ENCODE results near the gene RAB11FIP3.
"Not testable (repeated sequence)": the region's sequence is repeated elsewhere in the genome, so short reads cannot be mapped to it uniquely, and the experiment has no call there.

The RAB11FIP3 gene

DNA sequence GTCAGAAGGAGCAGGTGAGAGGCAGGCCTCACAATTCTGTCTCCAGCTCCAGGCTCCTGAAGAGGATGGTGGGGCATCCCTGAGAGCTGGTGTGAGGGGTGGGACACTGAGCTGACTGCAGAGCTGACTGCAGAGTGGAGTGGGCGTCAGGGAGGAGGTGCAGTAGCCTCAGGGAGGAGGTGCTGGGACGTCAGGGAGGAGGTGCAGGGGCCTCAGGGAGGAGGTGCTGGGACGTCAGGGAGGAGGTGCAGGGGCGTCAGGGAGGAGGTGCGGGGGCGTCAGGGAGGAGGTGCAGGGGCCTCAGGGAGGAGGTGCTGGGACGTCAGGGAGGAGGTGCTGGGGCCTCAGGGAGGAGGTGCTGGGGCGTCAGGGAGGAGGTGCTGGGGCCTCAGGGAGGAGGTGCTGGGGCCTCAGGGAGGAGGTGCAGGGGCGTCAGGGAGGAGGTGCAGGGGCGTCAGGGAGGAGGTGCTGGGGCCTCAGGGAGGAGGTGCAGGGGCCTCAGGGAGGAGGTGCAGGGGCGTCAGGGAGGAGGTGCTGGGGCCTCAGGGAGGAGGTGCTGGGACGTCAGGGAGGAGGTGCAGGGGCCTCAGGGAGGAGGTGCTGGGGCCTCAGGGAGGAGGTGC lies 41.9 kb downstream of the RAB11FIP3 start:
- DNase-seq (ENCODE audit: low read depth) = not testable (repeated sequence)

DNA sequence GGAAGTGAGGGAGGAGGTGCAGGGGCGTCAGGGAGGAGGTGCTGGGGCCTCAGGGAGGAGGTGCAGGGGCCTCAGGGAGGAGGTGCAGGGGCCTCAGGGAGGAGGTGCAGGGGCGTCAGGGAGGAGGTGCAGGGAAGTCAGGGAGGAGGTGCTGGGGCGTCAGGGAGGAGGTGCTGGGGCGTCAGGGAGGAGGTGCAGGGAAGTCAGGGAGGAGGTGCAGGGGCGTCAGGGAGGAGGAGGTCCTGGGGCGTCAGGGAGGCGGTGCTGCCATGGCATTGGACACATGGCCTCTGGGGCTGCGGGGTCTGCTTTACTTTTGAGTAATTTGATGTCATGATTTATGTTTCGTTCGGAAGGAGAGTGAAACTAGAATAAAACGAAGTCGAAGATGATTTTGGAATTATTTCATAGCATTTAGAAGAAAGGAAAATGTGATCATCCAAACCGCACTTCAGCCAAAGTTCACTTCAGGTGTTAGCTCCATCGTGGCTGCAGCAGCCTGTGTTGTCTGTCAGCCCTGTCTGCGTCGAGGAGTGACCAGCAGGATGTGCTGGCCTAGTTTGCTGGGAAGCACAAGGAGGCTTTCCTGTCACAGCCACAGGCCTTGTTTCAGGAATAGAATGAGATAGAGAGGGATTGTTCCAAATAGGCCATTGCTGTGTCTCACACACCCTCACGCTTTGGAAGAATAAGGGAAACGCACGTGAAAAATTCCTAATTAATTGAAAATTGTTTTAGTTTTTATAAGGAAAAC lies 42.8 kb downstream of the RAB11FIP3 start:
- DNase-seq (ENCODE audit: low read depth) = no peak

DNA sequence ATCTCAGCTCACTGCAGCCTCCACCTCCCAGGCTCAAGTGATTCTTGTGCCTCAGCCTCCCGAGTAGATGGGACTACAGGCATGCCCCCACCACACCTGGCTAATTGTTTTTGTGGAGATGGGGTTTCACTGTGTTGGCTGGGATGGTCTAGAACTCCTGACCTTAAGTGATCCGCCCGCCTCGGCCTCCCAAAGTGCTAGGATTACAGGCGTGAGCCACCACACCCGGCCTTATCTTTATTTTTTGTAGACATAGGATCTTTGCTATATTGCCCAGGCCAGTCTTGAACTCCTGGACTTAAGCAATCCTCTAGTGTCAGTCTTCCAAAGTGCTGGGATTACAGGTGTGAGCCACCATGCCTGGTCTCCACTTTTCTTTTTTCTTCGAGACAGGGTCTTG lies 44.0 kb downstream of the RAB11FIP3 start:
- not testable (repeated sequence) for DNase-seq (ENCODE audit: low read depth)

DNA sequence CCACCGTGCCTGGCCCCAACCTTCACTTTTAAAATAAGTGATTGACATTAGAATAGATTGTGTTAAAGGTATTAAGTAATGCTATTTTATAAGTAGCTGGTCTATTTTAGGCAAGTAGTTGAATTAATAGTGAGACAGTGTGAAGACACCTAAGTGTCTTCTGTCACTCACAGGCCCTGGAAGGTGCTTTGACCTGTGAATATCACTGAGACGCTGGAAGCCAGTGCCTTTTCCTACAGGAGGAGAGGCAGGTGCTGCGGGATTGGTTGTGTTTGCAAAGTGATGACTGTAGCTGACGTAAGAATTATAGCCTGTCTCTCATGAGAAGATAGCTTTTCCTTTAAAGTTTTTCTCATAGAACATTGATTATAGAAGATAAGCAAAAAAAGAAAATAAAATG lies 45.0 kb downstream of the RAB11FIP3 start:
- no peak for DNase-seq (ENCODE audit: low read depth)

DNA sequence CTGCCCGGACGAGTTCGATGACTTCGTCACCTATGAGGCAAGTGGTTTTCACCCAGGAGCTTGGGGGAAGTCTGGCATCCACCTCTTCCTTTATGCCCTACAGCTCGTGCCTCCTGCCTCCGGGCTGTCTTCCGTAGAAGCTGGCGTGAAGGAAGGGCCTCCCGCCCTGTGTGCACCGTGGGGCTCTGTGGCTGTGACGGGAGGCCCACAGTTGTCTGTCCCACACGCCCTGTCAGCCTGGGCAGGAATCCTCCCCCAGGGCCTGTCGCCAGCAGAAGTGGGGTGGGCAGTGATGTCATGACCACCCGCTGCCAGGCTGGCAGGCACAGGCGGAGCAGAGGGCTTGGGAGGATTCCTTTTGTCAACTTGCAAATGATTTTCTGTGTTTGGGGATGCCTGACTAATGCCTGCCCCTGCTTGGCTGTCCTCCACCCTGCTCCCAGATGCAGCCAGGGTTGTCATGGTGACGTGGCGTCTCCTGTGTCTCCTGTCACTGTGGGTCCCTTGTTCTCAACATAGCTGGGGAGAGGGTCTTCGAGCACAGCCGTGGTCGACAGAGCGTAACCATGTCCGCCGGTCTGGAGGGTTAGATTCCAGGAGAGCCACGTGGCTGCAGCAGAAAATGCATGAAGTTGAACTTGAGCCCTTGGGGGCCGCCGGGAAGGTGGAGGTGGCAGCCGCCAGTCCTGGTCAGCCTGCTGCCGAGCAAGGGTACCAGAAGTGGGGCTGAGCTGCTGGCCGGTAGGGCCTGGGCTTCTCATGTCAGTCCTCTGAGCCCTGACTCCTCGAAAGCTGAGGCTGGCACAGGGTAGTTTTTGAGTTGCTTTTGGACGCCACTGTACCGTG lies 46.1 kb downstream of the RAB11FIP3 start:
- no peak for DNase-seq (ENCODE audit: low read depth)

DNA sequence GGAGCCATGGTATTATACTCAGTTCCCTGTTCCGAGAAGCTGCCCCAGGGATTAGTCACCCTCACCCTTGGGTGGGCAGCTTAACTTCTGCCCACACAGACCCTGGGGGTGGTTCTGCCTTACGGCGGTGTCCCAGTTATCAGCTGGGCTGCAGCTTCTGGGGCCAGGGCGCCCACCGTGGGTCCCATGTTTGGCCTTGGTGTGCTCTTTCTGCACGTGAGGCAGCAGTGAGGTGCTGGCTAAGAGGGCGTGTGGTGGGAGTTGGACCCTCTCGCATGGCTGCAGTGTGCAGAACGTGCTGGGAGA lies 46.7 kb downstream of the RAB11FIP3 start:
- no peak for DNase-seq (ENCODE audit: low read depth)

DNA sequence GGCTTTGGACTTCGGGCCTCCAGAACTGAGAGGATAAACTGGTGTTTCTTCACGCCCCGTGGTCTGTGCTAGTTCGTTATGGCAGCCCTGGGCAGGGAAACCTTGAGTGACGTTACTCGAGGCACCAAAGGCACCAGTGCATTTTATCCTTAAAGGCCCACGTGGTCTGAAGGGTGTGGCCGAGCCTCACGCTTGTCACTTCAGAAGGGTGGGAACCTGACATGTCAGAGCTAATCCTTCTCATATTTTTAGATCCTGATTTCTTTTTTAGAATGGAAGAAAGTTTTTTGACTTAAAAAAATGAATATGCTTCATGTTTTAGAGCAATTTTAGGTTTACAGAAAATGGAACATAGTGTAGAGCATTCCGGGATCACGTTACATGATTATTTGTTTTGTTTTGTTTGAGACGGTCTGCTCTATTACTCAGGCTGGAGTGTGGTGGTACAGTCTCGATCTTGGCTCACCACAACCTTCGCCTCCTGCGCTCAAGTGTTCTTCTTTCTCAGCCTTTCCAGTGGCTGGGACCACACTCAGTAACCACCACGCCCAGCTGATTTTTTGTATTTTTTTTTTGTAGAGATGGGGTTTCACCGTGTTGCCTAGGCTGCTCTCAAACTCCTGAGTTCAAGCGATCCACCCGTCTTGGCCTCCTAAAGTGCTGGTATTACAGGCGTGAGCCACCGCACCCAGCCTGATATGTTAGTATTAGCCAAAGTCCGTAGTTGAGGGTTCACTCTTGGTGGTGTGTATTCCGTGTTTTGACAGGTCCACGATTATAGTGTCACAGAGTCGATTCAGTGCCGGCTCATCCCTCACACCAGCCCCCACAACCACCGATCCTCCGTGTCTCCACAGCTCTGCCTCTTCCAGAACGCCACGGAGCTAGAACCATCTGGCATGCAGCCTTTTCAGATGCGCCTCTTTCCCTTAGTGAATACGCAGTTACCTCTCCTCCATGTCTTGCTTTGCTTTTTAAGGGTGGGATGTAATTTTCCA lies 47.9 kb downstream of the RAB11FIP3 start:
- no peak for DNase-seq (ENCODE audit: low read depth)

DNA sequence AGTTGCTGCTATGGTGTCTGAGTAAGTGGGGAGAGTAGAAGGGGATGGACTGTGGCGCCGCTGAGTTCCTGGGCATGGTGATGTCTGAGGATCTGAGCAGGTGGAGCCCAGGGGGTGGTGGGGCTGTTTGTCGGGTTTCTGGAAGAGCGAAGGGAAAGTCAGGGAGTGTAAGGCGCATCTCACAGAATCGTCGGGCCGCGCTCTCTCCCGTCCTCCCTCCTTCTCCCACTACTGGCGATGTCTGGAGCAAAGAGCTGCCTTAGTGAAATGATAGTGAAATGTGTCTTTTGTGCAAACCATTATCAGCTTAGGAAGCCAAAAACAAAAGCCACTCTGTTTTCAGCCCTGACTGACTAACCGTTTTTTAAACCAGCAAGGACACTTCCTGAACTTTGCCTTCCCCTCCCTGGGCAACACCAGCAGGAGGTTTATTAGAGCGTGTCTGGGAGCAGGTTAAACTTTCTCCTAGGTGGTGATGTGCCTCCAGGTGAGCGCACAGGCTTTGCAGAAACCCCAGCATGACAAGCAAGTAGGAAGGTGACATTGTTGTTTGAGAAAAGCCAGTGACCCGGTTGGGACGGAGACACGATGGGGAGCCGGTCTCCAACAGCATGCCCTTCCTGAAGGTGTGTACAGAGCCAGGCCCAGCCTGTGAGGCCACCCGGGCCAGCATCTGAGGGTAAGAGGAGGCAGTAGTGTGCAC lies 49.1 kb downstream of the RAB11FIP3 start:
- no peak for DNase-seq (ENCODE audit: low read depth)

DNA sequence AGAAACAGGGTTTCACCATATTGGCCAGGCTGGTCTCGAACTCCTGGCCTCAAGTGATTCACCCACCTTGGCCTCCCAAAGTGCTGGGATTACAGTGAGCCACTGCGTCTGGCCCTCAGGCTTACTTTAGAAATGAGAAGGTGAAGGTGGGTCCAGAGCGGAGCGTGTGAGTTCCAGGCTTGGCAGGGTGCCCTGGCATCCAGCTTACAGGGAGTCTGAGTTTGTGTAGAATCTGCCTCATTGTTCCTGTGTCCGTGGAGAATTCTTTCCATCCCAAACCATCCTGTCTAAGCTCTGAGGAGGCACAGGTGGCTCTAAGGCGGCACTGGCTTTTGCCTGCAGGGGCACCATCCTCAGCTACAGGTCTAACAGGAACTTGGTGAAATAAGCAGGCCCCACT lies 50.6 kb downstream of the RAB11FIP3 start:
- no peak for DNase-seq (ENCODE audit: low read depth)

DNA sequence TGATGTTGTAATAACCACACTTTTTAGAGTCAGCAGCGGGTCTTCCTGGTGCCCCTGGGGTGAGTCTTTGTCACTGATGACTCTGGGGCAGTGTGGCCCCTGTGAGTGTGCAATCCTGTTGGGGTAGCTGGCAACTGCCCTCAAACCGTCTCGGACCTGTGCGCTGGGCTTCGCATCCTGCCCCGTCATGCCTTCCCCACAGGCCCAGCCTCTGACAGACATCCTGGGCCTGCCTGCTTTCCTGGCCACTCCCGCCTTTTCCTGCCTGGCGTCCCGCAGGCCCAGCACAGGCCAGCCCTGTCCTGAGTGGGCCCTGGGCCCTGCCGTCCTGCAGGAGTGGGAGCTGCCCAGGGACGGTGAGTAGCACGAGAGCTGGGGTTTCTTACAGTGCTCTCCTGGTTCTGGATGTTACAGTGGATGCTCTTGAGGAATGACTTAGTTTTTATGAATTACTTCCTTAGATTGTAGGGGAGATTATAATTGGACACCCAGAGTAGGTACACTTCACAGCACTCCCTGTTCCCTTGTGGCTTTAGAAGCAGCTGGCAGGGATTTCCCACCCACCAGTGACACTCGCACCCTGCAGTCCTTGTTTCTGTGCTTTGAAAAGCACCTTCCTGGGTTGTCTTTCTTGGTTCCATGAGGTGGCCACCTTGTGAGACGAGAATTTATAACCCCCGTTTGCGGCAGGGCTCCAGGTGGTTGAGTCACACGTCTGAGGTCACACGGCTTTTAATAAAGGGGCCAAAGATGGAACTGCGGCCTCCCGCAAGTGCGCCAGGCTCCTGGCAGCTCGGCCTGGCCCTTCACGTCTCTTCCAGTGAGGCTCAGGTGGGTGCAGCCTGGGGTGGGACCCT lies 52.1 kb downstream of the RAB11FIP3 start:
- no peak for DNase-seq (ENCODE audit: low read depth)

DNA sequence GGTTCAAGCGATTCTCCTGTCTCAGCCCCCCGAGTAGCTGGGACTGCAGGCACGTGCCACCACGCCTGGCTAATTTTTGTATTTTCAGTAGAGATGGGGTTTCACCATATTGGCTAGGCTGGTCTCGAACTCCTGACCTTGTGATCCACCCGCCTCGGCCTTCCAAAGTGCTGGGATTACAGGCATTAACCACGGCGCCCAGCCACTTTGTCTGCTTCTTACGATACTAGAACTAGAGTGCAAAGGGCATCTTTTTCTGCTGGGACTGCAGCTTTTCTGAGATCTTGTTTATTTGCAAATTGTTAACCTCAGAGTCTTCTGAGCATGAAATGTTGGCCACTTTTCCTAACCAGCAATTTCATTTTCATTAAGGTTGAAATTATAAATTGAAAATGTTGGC lies 52.8 kb downstream of the RAB11FIP3 start:
- DNase-seq (ENCODE audit: low read depth) = not testable (repeated sequence)

DNA sequence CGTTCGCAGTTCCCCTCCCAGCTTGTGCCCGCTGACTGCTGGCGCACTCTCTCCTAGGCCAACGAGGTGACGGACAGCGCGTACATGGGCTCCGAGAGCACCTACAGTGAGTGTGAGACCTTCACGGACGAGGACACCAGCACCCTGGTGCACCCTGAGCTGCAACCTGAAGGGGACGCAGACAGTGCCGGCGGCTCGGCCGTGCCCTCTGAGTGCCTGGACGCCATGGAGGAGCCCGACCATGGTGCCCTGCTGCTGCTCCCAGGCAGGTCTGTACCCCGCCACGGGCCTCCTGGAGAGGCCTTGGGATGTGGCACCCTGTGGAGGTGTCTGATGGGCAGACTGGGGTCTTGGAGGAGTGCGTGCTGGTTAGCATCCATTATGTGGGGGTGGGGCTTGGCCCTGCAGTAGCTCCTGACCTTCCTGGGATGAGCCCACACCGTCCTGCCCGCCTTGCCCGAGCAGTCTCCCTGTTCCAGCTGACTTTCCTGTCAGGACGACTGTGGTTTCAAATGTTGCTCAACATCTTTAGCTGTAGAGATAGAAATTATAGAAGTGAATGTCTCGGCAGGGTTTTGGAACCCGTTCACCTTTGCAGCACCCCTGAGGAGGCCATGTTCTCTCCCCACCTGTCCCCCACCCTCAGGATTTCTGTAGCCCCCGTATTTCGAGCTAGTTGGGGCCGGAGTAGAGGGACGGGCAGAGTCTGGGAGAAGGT lies 57.2 kb downstream of the RAB11FIP3 start:
- DNase-seq (ENCODE audit: low read depth) = no peak

DNA sequence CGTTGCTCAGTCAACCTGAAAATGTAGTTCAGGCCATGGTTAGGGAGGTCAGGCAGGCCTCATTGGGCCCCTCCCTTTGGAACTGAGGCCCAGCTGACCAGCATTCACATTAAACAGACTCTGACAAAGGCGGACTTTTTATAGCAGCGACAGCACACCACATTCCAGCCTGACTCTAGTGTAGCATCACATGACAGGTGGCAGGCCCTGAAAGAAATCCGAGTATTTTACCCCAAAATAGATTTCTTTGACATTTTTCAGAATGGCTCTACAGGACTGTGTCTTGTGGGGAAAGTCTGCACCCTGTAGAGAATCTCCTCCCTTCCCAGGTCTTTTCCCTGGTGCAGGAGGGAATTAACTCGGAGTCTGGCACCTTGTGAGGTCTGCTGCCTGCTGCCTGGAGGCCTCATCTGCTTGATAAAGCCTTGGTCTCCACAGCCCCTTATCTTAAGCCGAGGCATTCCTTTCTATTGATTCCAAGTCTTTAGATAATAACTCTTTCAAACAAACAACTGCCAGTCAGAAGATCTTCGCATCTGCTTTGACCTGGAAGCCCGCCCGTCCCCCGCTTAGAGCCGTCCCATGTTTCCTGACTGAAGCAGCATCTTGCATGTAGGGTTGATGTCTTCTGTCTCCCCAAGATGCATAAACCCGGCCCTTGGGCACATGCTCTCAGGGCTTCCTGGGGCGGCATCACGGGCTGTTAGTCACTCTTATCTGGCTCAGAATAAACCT lies 58.1 kb downstream of the RAB11FIP3 start:
- no peak for DNase-seq (ENCODE audit: low read depth)

DNA sequence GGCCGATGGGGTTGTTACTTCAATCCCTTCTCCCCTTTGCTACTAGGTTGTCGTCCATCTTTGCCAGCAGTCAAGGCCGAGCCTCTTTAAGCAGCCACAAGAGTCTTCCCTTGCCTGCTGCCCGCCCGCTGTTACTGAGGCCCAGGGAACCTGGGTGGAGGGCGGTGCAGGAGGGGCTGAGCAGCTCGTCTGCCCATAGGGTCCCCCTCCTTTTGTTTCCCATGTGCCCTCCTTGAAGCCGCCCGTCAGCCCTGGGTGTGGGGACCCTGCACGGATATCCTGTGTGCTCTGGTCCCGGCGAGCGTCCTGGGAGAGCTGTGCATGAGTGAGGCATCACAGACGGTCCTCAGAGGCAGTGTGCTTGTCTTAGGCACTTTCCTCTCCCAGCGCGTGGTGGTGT lies 64.2 kb downstream of the RAB11FIP3 start:
- no peak for DNase-seq (ENCODE audit: low read depth)

DNA sequence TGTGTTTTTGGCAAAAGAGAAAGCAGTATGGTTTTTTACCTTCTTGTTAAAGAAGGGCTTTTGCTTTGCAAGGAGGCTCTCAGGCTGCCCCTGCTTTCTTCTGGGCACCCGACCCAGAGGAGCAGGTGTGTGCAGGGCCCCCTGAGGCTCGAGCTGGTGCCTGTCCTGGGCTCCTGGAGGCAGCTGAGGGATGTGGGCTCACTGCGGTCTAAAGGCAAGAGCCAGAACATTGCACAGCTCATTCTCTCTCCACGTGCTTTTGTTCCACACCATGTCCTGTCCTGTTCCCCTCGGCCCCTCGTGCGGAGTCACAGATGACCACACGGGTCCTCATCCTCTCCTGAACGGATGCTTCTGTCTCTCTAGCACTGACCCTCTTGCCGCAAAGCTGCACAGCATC lies 65.3 kb downstream of the RAB11FIP3 start:
- DNase-seq (ENCODE audit: low read depth) = no peak

DNA sequence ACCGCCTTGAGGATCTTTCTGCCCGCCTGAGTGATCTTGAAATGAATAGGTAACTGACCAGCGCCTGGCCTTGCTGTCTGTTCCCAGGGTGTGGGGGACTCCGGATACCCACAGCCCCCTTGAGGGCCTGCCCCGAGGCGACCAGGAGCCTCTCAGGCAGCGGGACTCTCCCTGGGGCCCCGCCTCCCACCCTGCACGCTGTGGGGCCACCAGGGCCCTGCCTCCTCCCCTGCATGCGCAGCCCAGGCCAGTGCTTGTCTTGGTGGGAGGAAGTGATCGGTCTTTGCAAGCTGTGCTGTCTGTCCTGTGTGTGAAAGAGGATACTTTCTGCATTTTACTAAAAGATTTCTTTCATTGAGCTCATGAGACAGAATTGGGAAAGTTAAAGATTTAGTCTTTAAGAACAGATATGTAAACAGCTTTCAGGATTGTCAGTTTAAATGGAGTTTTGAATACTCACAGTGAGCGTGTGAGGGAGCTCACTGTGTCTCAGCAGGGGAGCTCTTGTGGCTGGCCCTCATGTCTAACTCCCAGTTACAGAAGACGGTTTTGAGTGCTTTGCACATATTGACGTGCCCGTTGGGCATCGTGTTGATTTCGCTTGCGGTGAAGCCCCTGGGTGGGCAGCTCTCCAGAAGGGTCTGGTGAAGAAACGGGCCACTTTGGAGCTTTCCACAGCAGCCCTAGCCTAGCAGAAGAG lies 65.9 kb downstream of the RAB11FIP3 start:
- DNase-seq (ENCODE audit: low read depth) = no peak

DNA sequence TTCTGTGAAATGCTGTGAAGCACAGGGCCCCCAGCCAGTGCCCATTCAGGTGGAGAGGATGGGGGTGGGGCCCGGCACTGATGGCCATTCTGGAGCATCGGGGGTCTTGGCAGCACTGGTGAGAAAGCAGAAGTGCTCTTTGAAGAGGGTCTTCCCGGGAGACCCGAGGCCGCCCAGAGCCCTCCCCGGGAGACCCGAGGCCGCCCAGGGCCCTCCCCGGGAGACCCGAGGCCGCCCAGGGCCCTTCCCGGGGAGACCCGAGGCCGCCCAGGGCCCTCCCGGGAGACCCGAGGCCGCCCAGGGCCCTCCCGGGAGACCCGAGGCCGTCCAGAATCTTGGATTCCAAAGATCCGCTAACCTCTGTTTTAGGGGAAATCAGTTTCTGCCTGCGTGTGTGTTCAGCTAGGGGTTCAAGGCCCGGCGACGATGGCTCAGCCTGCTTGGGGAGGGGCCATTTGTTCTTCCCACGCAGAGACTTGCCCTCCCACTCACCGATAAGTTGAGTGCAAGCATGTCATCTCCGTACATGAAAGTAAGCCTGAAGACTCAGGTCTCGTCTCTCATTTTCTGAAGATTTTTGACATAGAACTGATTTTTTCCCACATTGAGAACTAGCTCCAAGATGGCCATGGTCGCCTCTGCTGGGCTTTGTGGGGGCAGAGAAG lies 66.9 kb downstream of the RAB11FIP3 start:
- DNase-seq (ENCODE audit: low read depth) = no peak

DNA sequence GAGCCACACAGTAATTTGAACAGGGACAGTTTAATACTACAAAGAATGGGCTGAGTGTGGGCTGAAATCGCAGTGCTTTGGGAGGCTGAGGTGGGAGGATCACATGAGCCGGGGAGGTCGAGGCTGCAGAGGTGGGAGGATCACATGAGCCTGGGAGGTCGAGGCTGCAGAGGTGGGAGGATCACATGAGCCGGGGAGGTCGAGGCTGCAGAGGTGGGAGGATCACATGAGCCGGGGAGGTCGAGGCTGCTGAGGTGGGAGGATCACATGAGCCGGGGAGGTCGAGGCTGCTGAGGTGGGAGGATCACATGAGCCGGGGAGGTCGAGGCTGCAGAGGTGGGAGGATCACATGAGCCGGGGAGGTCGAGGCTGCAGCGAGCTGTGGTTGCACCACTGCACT lies 69.2 kb downstream of the RAB11FIP3 start:
- DNase-seq (ENCODE audit: low read depth) = not testable (repeated sequence)

Data from stimulated activated CD8-positive, alpha-beta memory T cell treated with anti-CD3 and anti-CD28 coated beads, Interleukin-15, amount 100 ng/mL, for 24 hours (primary cell).